ENCODE data around the gene CPNE9.

DNA sequence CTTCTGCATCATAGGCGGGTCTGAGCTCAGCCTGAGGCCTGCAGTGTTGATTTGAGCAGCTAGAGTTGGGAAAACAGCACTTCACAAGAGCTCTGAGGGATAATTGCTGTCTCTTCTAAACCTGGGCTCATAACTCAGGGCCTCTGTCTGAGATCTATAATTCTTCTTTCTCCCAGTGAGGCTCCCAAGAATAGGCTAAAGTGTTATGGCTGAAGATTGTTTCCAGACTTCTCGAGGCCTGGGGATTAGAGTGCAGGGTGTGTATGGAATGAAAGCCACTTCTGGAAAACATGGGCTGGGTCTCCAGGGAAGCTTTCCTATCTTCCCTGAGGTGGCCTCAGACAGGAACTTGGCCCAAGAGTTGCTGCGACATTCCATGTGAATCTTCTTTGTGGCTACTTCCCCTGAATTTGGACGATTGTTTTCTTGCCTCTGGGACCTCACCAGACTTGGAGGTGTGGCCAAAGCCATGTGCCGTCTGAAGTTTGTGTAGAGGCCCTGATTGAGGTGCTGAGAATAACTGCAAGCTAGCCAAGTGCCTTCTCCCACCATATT, 27.8 kb upstream of the CPNE9 start:
- TF ChIP-seq POLR2AphosphoS5 (IDR thresholded peaks at IDR 0.05; ENCODE audit: low read depth, low read length) (no peak), POLR2A (IDR thresholded peaks at IDR 0.05; ENCODE audit: low read depth, low read length) (no peak), TAF1 (IDR thresholded peaks at IDR 0.05; ENCODE audit: low read depth, low read length) (no peak)
